Effector memory CD4-positive, alpha-beta T cell (primary cell): ENCODE results near the gene GMPPA.

ENCODE experiments used
- DNase-seq, 3 donors: peaks; one replicate each; pipeline ENCODE4 v3.0.0-alpha.2; 2020
- H3K27ac ChIP-seq: 2 replicates; pipeline ENCODE4 v1.7.0; 2013; ENCODE audit warnings: mild to moderate bottlenecking, low read length, moderate library complexity; ENCODE audit not compliant: insufficient read depth, poor library complexity, severe bottlenecking
- H3K27me3 ChIP-seq: replicated peaks from 2 replicates; pipeline ENCODE4 v1.7.0; 2013; ENCODE audit warnings: mild to moderate bottlenecking, low read length; ENCODE audit not compliant: insufficient read depth, control insufficient read depth, poor library complexity, severe bottlenecking
- H3K36me3 ChIP-seq: 2 replicates; pipeline ENCODE4 v1.7.0; 2013; ENCODE audit warnings: mild to moderate bottlenecking, low read length, moderate library complexity; ENCODE audit not compliant: control insufficient read depth, insufficient read depth
- H3K4me1 ChIP-seq: 2 replicates; pipeline ENCODE4 v1.7.0; 2013; ENCODE audit warnings: low read length, mild to moderate bottlenecking; ENCODE audit not compliant: control insufficient read depth, insufficient read depth, poor library complexity, severe bottlenecking
- H3K4me3 ChIP-seq: 2 replicates; pipeline ENCODE4 v1.7.0; 2013; ENCODE audit warnings: low read length, low read depth, mild to moderate bottlenecking; ENCODE audit not compliant: insufficient read depth, poor library complexity, severe bottlenecking
- H3K9me3 ChIP-seq: 2 replicates; pipeline ENCODE4 v1.7.0; 2013; ENCODE audit warnings: mild to moderate bottlenecking, low read length, moderate library complexity; ENCODE audit not compliant: control insufficient read depth

Gene GMPPA

GRCh38 chr2:219485201-219485580, 13.5 kb upstream of the GMPPA start:
- H3K27me3 ChIP-seq: peaks cover 37% of the 10 kb centered on the region
- peaks cover 13% of the 10 kb centered on the region for H3K4me1 ChIP-seq
- DNase-seq: no peak
- H3K27ac ChIP-seq: no peak overlapping the region
- H3K9me3 ChIP-seq: no peaks in the 10 kb centered on the region
- no peak overlapping the region for H3K4me3 ChIP-seq
- no peaks in the 10 kb centered on the region for H3K36me3 ChIP-seq

GRCh38 chr2:219486380-219486959, 12.2 kb upstream of the GMPPA start:
- no peak overlapping the region for H3K4me3 ChIP-seq

GRCh38 chr2:219488149-219488843, 10.4 kb upstream of the GMPPA start:
- H3K4me3 ChIP-seq: no peak overlapping the region
- no peaks in the 10 kb centered on the region for H3K36me3 ChIP-seq
- H3K27ac ChIP-seq: no peak overlapping the region
- H3K4me1 ChIP-seq: peaks cover 13% of the 10 kb centered on the region
- DNase-seq: no peak
- H3K27me3 ChIP-seq: peaks cover 40% of the 10 kb centered on the region
- H3K9me3 ChIP-seq: no peaks in the 10 kb centered on the region

More at GRCh38 chr2:219486380-219486959, 12.2 kb upstream of the GMPPA start:
- H3K27ac ChIP-seq: no peak overlapping the region
- H3K9me3 ChIP-seq: no peaks in the 10 kb centered on the region
- peaks cover 37% of the 10 kb centered on the region for H3K27me3 ChIP-seq
- H3K4me1 ChIP-seq: peaks cover 13% of the 10 kb centered on the region
- H3K36me3 ChIP-seq: no peaks in the 10 kb centered on the region
- no peak for DNase-seq

- Histone ChIP-seq H3K27me3 (peaks cover 41% of the 10 kb centered on the region), H3K4me3 (no peak overlapping the region), H3K9me3 (no peaks in the 10 kb centered on the region), H3K4me1 (peaks cover 11% of the 10 kb centered on the region), H3K36me3 (no peaks in the 10 kb centered on the region), H3K27ac (no peak overlapping the region)
- DNase-seq: no peak
These were observed 9.9 kb upstream of the GMPPA start for GRCh38 chr2:219488844-219489194.

GRCh38 chr2:219489315-219489714, 9.4 kb upstream of the GMPPA start:
- Histone ChIP-seq H3K4me1 (peaks cover 7% of the 10 kb centered on the region), H3K9me3 (no peaks in the 10 kb centered on the region), H3K27me3 (peaks cover 36% of the 10 kb centered on the region), H3K27ac (no peak overlapping the region), H3K4me3 (no peak overlapping the region), H3K36me3 (no peaks in the 10 kb centered on the region)
- no peak for DNase-seq

GRCh38 chr2:219490186-219490585, 8.5 kb upstream of the GMPPA start:
- DNase-seq: no peak
- Histone ChIP-seq H3K4me1 (no peaks in the 10 kb centered on the region), H3K9me3 (no peaks in the 10 kb centered on the region), H3K27ac (no peak overlapping the region), H3K4me3 (no peak overlapping the region), H3K27me3 (peaks cover 34% of the 10 kb centered on the region), H3K36me3 (no peaks in the 10 kb centered on the region)

- H3K4me3 ChIP-seq: no peak overlapping the region
- H3K9me3 ChIP-seq: no peaks in the 10 kb centered on the region
- no peak overlapping the region for H3K27ac ChIP-seq
- no peaks in the 10 kb centered on the region for H3K36me3 ChIP-seq
- DNase-seq: no peak
- peaks cover 32% of the 10 kb centered on the region for H3K27me3 ChIP-seq
- H3K4me1 ChIP-seq: no peaks in the 10 kb centered on the region
These were observed 8.0 kb upstream of the GMPPA start for GRCh38 chr2:219490600-219491130.

GRCh38 chr2:219491278-219491963, 7.3 kb upstream of the GMPPA start:
- H3K4me3 ChIP-seq: no peak overlapping the region
- no peak for DNase-seq
- no peak overlapping the region for H3K27ac ChIP-seq
- no peaks in the 10 kb centered on the region for H3K4me1 ChIP-seq
- H3K36me3 ChIP-seq: no peaks in the 10 kb centered on the region
- peaks cover 35% of the 10 kb centered on the region for H3K27me3 ChIP-seq
- H3K9me3 ChIP-seq: no peaks in the 10 kb centered on the region

GRCh38 chr2:219492575-219492974, 6.1 kb upstream of the GMPPA start:
- H3K9me3 ChIP-seq: no peaks in the 10 kb centered on the region
- H3K4me3 ChIP-seq: no peak overlapping the region
- H3K4me1 ChIP-seq: peaks cover 10% of the 10 kb centered on the region
- no peak overlapping the region for H3K27ac ChIP-seq
- DNase-seq: no peak
- H3K36me3 ChIP-seq: no peaks in the 10 kb centered on the region
- H3K27me3 ChIP-seq: peaks cover 43% of the 10 kb centered on the region

- peaks cover 16% of the 10 kb centered on the region for H3K4me1 ChIP-seq
- peaks cover 47% of the 10 kb centered on the region for H3K27me3 ChIP-seq
- no peak overlapping the region for H3K4me3 ChIP-seq
- H3K9me3 ChIP-seq: no peaks in the 10 kb centered on the region
- no peaks in the 10 kb centered on the region for H3K36me3 ChIP-seq
- H3K27ac ChIP-seq: no peak overlapping the region
- DNase-seq: no peak
These were observed 5.6 kb upstream of the GMPPA start for GRCh38 chr2:219493086-219493485.
